Ascending aorta (tissue), 2 donors: ENCODE results near the gene ADAMTSL2. TPM values are rescaled to one million over a fixed set of nuclear protein-coding genes. Genes with fewer than 3 reads are reported as not detected.

Source experiments
- DNase-seq, 2 donors: peaks; one replicate each; pipeline ENCODE4 v3.0.0-alpha.2; 2019; ENCODE audit warnings: low spot score in 2 of 2
- H3K27ac ChIP-seq, 2 donors: fragments of 200-600 bp; sonication (generic); one replicate each; pipeline ENCODE4 v1.5.1; 2016 to 2017; ENCODE audit warnings: mild to moderate bottlenecking in 1 of 2
- H3K27me3 ChIP-seq: fragments of 200-600 bp; sonication (generic); one replicate; pipeline ENCODE4 v1.5.1; 2017
- H3K36me3 ChIP-seq, 2 donors: fragments of 200-600 bp; sonication (generic); one replicate each; pipeline ENCODE4 v1.5.1; 2016
- H3K4me1 ChIP-seq, 2 donors: fragments of 200-600 bp; sonication (generic); one replicate each; pipeline ENCODE4 v1.5.1; 2016 to 2017; ENCODE audit warnings: mild to moderate bottlenecking in 1 of 2
- H3K4me3 ChIP-seq, 2 donors: fragments of 200-600 bp; sonication (generic); one replicate each; pipeline ENCODE4 v1.5.1; 2016 to 2017; ENCODE audit warnings: mild to moderate bottlenecking in 1 of 2
- H3K9me3 ChIP-seq, 2 donors: fragments of 200-600 bp; sonication (generic); one replicate each; pipeline ENCODE4 v1.5.1; 2016
- intact Hi-C: fragments of 100-400 bp; cut with DNase I; formaldehyde crosslinking; loops from one replicate; pipeline ENCODE4 v1.15.1; 2023
- total RNA-seq: library from RNA; depleted of rRNA; stranded (reverse); fragments of >200 nt; gene quantifications from one replicate; pipeline ENCODE4 v1.1.0, GENCODE V29; 2016
- TF ChIP-seq, protein P1 (sequence below), 3 experiments: fragments of 200-600 bp in 2 of 3; fragments of 450-650 bp in 1 of 3; sonication (generic) in 2 of 3; IDR thresholded peaks; one replicate each; pipeline ENCODE4 v1.5.1; 2016 to 2019; ENCODE audit warnings: antibody characterized with exemption in 3 of 3, mild to moderate bottlenecking in 1 of 3, moderate library complexity in 1 of 3

ADAMTSL2 gene
- total RNA-seq, 1 donor from 2014 or later: 3.4 TPM

DNA sequence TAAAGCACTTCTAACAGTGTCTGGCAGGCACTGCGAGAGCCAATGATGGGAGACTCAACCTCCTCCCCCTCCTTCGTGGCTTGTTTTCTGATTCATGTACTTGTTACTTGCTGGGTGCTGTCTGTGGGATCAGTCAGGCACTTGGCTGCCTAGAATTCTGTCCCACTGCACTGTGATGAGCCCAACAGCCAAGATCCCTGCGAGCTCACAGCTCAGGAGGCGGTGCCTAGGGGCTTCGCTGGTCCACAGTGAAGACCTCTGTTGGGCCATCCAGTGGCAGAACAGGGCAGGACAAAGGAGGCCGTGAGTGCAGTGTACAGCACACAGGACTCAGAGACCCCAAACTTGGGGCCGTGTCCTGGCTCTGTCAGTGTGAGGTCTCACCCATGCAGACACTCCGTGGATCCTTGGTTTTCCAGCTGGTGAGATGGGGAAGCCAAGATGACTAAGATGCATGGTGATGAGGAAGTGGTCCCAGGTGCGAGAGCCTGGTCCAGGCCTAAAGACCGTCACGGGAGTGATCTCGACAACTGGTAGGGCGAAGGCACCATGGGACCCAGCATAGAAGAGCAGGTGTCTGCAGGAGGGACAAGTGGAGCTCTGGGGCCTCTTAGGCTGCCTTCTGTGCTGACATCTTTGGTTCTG is 29.2 kb upstream of the ADAMTSL2 start:
- H3K27ac ChIP-seq: peak overlapping the region in 1 of 2 donors; percentile 22
- DNase-seq: no peak
- H3K27me3 ChIP-seq: no peaks in the 10 kb centered on the region
- H3K4me1 ChIP-seq: peaks cover 0 to 17% of the 10 kb centered on the region in 2 donors
- no peaks in the 10 kb centered on the region for H3K36me3 ChIP-seq
- peaks cover 12 to 20% of the 10 kb centered on the region in 2 donors for H3K9me3 ChIP-seq
- H3K4me3 ChIP-seq: no peak overlapping the region
- TF ChIP-seq, protein P1, sequence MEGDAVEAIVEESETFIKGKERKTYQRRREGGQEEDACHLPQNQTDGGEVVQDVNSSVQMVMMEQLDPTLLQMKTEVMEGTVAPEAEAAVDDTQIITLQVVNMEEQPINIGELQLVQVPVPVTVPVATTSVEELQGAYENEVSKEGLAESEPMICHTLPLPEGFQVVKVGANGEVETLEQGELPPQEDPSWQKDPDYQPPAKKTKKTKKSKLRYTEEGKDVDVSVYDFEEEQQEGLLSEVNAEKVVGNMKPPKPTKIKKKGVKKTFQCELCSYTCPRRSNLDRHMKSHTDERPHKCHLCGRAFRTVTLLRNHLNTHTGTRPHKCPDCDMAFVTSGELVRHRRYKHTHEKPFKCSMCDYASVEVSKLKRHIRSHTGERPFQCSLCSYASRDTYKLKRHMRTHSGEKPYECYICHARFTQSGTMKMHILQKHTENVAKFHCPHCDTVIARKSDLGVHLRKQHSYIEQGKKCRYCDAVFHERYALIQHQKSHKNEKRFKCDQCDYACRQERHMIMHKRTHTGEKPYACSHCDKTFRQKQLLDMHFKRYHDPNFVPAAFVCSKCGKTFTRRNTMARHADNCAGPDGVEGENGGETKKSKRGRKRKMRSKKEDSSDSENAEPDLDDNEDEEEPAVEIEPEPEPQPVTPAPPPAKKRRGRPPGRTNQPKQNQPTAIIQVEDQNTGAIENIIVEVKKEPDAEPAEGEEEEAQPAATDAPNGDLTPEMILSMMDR (IDR thresholded peaks at IDR 0.05): no peak
- intact Hi-C loops: no loop called here

DNA sequence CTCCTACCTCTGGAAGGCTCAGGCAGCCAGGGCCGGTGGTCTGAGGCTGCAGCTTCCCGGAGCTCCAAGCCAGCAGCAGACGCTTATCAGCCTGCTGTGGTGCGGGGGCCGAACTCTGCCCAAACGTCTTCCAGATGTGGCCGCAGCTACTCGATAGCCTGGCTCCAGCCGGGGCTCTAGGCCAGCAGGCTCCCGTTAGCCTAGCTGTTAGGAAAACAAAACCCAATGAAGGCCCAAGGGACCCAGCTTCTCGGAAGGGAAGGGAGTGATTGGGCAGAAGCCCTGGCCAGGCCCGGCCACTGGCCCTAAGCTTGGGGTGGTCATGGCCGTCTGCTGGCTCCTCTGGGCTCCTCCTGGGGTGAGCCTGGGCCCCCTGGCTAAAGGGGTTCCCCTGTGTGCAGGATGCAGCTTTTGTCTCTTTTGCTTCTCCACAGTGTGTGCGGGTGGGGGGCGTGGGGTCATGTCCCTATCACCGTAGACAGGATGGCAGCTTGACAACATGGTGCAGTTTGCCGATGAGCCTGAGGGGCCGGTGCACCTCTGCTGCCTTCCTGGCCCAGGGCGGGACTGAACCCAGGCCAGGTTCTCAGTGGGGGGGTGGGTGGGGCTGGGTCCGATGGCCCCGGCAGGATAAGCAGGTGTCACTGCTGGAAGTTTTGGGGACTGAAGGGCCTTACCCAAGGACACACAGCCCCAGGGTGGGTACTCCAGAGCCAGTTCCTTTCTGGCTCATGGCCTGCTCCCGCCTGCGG is 28.4 kb upstream of the ADAMTSL2 start:
- H3K9me3 ChIP-seq: peaks cover 12 to 20% of the 10 kb centered on the region in 2 donors
- H3K36me3 ChIP-seq: no peaks in the 10 kb centered on the region
- peak in 1 of 2 donors; percentile 81 for DNase-seq
- H3K4me3 ChIP-seq: no peak overlapping the region
- H3K27me3 ChIP-seq: no peaks in the 10 kb centered on the region
- peaks cover 0 to 17% of the 10 kb centered on the region in 2 donors for H3K4me1 ChIP-seq
- intact Hi-C loops: no loop called here
- H3K27ac ChIP-seq: peak overlapping the region in 1 of 2 donors; percentile 22
- TF ChIP-seq, protein P1 (IDR thresholded peaks at IDR 0.05): no peak

DNA sequence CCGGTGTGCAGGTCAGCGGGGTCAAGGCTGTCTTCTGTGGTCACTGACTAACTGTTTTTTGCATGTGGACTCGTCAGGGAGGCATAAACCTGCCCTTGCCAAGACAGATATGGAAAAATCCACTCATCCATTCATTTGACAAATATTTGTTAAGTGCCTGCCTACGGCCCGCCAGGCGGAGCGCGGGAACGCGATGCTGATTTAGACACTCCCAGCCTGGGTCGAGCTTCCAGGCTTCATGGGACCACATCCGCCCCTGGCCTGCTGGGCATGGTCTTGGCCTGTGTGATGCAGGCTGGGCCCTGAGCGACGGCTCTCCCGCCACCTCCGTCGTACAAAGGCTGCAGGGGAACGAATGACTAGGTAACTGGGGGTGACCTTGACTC is 27.9 kb upstream of the ADAMTSL2 start:
- Histone ChIP-seq H3K4me1 (peaks cover 0 to 17% of the 10 kb centered on the region in 2 donors), H3K36me3 (no peaks in the 10 kb centered on the region), H3K4me3 (no peak overlapping the region), H3K27ac (peak overlapping the region in 1 of 2 donors; percentile 22), H3K27me3 (no peaks in the 10 kb centered on the region), H3K9me3 (peaks cover 9 to 16% of the 10 kb centered on the region in 2 donors)
- intact Hi-C loops: no loop called here
- TF ChIP-seq, protein P1 (IDR thresholded peaks at IDR 0.05): no peak
- peak; percentile 20 to 84 for DNase-seq

DNA sequence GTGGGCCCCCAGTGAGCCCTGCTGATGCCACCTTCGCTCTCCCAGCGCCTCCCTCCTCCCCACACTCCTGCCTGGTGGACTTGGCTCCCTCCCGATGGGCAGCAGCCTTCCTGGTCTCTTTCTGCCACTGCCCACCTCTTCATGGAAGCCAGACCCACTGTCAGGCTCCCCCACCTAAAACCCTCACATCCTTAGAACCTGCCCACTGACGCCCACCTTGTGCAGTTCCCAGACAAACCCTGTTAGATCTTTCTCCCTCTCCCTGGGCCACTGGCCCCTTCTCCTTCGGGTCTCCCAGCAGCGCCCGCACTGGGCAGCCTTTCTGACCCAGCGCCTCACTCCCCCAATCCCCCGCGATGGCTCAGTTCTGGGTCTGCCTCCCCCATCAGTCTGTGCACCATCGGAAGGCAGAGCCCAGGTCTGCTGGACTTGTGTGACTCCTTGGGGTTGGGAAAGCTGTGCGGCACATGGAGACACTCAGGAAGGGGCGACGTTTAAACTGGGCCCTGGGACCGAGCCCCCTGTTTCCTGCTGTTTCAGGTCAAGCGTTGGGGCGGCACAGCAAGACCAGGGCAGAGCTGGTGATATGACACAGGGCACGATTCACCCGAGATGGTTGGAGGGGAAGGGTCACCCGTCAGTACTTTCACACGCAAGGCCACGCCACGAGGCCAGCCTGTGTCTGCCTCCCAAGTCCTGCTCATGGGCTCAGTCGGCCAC is 27.1 kb upstream of the ADAMTSL2 start:
- no peaks in the 10 kb centered on the region for H3K27me3 ChIP-seq
- TF ChIP-seq, protein P1 (IDR thresholded peaks at IDR 0.05): no peak
- intact Hi-C loops: no loop called here

DNA sequence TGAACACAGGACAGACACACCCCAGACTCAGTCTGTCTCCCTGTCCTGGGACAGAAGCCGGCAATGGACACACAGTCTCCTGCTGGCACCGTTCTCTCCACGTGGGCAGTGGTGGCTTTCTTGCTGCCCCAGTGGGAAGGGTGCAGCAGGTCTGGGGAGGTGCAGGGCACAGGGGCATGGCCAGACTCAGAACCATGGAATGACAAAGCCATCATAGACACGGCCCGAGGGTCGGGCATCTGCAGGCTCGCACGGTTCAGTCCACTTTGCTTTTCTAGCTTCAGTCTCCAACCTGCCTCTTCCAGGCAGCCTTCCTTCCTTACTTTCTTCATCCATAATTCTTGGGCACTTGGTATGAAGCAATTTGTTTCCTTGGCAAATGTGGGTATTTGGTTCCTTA is 26.5 kb upstream of the ADAMTSL2 start:
- TF ChIP-seq, protein P1 (IDR thresholded peaks at IDR 0.05): no peak

More for the DNA sequence above, 27.1 kb upstream of the ADAMTSL2 start:
- H3K36me3 ChIP-seq: no peaks in the 10 kb centered on the region
- H3K27ac ChIP-seq: peak overlapping the region in 1 of 2 donors; percentile 15
- DNase-seq: no peak
- peaks cover 0 to 17% of the 10 kb centered on the region in 2 donors for H3K4me1 ChIP-seq
- H3K9me3 ChIP-seq: peaks cover 1 to 8% of the 10 kb centered on the region in 2 donors
- no peak overlapping the region for H3K4me3 ChIP-seq

More for the DNA sequence above, 26.5 kb upstream of the ADAMTSL2 start:
- Histone ChIP-seq H3K4me1 (peaks cover 0 to 17% of the 10 kb centered on the region in 2 donors), H3K9me3 (peaks cover 0 to 2% of the 10 kb centered on the region in 2 donors), H3K4me3 (no peak overlapping the region), H3K27me3 (no peaks in the 10 kb centered on the region), H3K27ac (no peak overlapping the region), H3K36me3 (no peaks in the 10 kb centered on the region)
- intact Hi-C loops: no loop called here
- no peak for DNase-seq
